Body of pancreas (tissue), 4 donors: ENCODE data around the gene REXO4.

Experiments
- CTCF ChIP-seq, 7 experiments: fragments of 450-650 bp in 4 of 7; fragments of 200-600 bp in 3 of 7; sonication (generic) in 3 of 7; IDR thresholded peaks; one replicate each; pipeline ENCODE4 v1.5.1; 2016 to 2019; ENCODE audit warnings: antibody characterized with exemption in 7 of 7
- POLR2A ChIP-seq, 3 donors: fragments of 450-650 bp; IDR thresholded peaks; one replicate each; pipeline ENCODE4 v1.6.1; 2016; ENCODE audit warnings: antibody characterized with exemption in 3 of 3, mild to moderate bottlenecking in 2 of 3

GRCh38 chr9:133357656-133358055 lies 60.2 kb downstream of the REXO4 start:
- TF ChIP-seq POLR2A (IDR thresholded peaks at IDR 0.05): no peak
- no peak for TF ChIP-seq CTCF (IDR thresholded peaks at IDR 0.05)
